SW480 (cell line): ENCODE results near the gene FAM107B.
A peak's percentile ranks its signal among the peaks of the same experiment; 100 is the strongest.

Experiments
- DNase-seq: peaks from one replicate; pipeline ENCODE4 v3.0.0-alpha.2; 2016; ENCODE audit warnings: low spot score

FAM107B gene

GRCh38 chr10:14556285-14556956 lies 218.3 kb downstream of the FAM107B start:
- DNase-seq = no peak

GRCh38 chr10:14555807-14556206 lies 218.9 kb downstream of the FAM107B start:
- no peak for DNase-seq

- DNase-seq = no peak
Observed at GRCh38 chr10:14554491-14555205, 220.0 kb downstream of the FAM107B start.

DNA sequence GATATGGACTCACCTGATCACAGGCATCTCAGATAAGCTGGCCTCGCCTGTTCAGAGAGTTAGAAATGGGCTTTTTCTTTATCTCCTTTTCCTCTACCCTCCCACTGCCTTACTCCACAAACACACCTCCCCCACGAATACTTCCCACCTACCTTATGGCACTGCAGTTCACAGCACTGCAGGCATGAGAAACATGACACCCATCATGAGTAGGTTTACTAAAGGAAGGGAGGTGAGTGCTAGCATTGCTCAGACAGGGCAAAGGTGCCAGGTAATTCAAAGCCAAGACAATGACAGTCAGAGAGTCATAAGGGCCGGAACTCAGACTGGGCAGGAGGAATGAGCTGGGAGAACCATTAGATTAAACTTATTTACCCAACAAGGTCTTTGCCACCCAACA lies 220.6 kb downstream of the FAM107B start:
- no peak for DNase-seq

- no peak for DNase-seq
Observed at GRCh38 chr10:14553448-14553847, 221.2 kb downstream of the FAM107B start.

DNA sequence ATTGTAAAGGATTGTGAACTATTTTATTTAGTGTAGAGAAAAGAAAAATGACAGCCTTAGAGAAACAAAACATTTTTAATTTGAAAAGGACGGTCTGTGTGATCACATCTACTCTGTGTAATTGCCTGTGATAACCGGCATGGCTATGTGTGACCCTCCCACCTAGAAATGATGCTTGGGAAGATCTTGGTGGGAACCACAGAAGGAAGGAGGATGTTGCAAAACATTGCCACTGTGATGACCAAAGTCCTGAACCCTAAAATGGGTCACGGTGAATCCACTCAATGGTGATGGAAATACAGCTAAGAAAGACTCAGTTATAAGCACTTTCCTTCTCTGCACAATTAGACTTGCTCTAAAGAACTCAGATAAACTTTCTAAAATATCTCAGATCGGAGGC lies 222.7 kb downstream of the FAM107B start:
- no peak for DNase-seq

DNA sequence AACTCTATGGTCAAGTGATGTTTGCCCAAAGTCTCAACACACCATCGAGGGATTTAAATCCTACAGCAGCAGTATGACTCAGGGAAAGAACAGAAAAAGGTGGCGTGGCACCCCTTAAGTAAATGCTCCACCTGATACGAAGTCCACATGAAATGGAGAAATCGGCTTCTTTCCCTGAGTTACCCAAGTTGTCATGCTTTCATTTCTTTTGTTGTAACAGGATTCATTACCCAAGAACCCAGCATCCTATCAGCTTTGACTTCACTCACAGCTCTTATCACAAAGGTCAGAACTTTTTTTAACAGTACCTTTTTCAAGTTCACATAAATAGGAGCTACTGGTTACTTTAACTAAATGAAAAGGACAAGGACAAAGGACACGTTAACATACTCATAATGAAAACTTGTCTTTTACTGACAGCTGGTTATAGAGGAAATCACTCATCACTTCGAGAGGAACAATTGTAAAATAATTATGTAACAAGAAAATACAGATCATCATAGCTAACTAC lies 224.2 kb downstream of the FAM107B start:
- no peak for DNase-seq

GRCh38 chr10:14549496-14549895 lies 225.2 kb downstream of the FAM107B start:
- DNase-seq = no peak

DNA sequence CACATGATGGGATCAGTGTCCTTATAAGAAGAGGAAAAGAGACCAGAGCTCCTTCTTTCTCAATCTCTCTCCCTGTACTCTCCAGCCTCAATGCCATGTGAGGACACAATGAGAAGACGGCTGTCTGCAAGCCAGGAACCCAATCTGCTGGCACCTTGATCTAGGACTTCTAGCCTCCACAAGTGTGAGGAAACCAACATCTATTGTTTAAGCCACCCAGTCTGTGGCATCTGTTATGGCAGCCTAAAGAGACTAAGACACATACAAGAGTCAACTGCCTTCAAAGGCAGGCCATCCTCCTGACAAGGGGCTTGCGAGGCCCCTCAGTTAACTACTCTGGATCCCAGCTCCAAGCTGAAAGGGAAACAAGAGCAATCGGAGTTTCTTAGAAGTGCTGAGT lies 225.7 kb downstream of the FAM107B start:
- no peak for DNase-seq

- DNase-seq = no peak
Observed at GRCh38 chr10:14548474-14548873, 226.2 kb downstream of the FAM107B start.

DNA sequence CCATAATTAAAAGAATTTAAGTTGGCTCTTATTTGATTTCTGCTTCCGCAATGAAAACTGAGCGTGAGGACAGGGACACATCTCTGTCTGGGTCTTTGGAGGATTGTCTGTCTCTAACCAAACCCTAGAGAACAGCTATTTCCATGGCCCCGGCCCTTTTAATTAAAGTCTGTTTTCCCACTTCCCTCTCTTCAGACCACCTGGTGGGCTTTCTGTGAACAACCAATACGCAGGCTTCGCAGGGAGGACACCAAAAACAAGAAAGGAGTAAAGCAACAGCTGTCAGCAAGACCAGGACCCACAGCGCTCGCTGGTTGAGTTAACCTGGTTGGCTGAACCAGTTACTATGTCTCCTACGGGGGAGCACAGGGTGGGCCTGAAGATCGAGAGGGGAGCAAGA lies 226.9 kb downstream of the FAM107B start:
- no peak for DNase-seq

- DNase-seq = no peak
Observed at GRCh38 chr10:14545827-14546226, 228.9 kb downstream of the FAM107B start.

- no peak for DNase-seq
Observed at GRCh38 chr10:14543904-14544210, 230.8 kb downstream of the FAM107B start.

- no peak for DNase-seq
Observed at GRCh38 chr10:14543046-14543903, 231.4 kb downstream of the FAM107B start.

GRCh38 chr10:14541379-14541778 lies 233.3 kb downstream of the FAM107B start:
- DNase-seq = no peak

- no peak for DNase-seq
Observed at GRCh38 chr10:14540611-14541010, 234.1 kb downstream of the FAM107B start.

GRCh38 chr10:14540062-14540461 lies 234.6 kb downstream of the FAM107B start:
- no peak for DNase-seq

- DNase-seq = no peak
Observed at GRCh38 chr10:14539176-14539575, 235.5 kb downstream of the FAM107B start.

GRCh38 chr10:14536241-14537213 lies 238.2 kb downstream of the FAM107B start:
- DNase-seq = peak; percentile 43

GRCh38 chr10:14535457-14536130 lies 239.1 kb downstream of the FAM107B start:
- DNase-seq = no peak

- no peak for DNase-seq
Observed at GRCh38 chr10:14534152-14534551, 240.5 kb downstream of the FAM107B start.
